KBM-7 (cell line): ENCODE data around the gene C2orf81.

Experiments
- DNase-seq: peaks from one replicate; pipeline ENCODE4 v3.0.0-alpha.2; 2015
- in situ Hi-C: fragments of 300-500 bp; cut with MboI; formaldehyde crosslinking; loops from 2 replicates; pipeline ENCODE4 v1.14.3; 2020; ENCODE audit warnings: low sequenced_read_pairs, low pct_unique_long_range_greater_than_20kb, mixed read lengths

C2orf81 gene

GRCh38 chr2:74399785-74400184 is 21.6 kb downstream of the C2orf81 start:
- in situ Hi-C loops, result no loop called here
- DNase-seq, result peak; percentile 69

GRCh38 chr2:74396149-74396548 is 25.3 kb downstream of the C2orf81 start:
- in situ Hi-C loops, result no loop called here
- DNase-seq, result no peak

- in situ Hi-C loops, result no loop called here
- no peak for DNase-seq
Measured at GRCh38 chr2:74393525-74393924, 27.9 kb downstream of the C2orf81 start.

- no peak for DNase-seq
- in situ Hi-C loops, result no loop called here
Measured at GRCh38 chr2:74392449-74392743, 29.0 kb downstream of the C2orf81 start.

DNA sequence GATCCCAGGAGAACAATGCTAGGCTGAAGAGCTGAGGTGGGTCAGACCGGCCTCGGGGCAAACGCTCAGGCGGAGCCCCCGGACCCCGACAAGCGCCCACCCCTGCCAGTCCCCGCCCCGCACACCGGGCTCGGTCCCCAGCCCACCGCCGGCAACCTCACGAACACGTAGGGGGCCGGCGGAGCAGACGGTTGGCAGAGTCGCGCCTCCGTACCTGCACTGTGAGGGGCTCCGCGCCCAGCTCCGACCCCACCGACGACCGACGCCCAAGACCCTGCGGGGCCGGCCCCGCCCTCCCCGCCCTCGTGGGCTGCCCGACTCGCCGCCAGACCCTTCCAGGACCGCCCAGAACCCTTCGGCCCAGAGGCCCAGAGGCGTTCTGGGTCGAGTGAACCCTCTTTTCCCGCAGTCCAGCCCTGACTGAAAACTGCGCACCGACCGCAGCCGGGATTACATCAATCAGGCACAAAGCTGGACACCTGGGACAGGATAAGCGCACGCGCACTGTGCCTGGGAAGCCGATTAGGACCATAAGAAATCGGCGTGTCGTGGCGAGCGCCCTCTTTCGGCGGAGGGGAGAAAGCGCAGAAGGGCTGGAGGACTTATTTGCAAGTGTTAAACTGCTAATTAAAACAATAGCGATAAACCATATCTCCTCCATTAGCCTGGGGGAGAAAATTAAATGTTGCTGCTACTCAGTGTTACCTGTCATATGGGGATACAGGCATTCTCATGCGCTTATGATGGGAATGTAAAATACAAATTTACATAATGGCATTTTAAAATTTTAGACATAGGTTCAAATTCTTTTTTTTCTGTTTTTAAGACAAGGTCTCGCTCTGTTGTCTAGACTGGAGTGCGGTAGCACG is 29.6 kb downstream of the C2orf81 start:
- DNase-seq, result peak; percentile 92
- in situ Hi-C loops, result no loop called here

DNA sequence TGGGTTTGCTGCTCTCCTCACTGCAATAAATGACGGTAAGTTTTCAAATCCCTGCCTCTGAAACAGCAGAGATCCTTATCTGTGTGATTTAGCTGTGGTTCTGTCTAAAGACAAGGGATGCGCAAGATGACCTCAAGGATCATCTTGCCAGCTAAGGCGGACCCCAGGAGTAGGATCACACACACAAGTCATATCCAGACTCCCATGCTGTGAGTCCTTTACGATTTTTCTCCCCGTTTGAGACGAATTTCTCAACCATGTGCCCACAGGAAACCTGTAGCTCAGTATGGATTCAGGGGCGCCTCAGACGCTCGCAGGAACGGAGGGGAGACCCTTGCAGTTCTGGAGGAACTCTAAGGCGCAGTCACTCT is 30.2 kb downstream of the C2orf81 start:
- no peak for DNase-seq
- in situ Hi-C loops, result no loop called here

DNA sequence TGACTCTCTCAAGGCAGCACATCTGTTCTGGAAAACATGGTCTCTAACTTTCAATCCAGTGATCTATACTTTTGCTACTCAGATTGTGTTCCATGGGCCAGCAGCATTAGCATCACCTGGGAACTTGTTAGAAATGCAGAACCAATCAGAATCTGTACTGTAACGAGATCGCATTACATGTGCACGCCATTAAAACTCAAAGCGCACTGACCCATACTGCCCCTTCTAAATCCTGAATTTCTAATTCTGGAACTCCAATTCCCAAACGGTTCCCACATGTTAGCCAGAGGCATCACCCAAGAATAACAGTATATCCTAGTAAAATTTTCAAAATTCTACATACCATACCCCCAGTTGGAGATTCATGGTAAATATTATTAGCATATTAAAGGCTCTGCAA is 30.8 kb downstream of the C2orf81 start:
- in situ Hi-C loops, result no loop called here
- no peak for DNase-seq

DNA sequence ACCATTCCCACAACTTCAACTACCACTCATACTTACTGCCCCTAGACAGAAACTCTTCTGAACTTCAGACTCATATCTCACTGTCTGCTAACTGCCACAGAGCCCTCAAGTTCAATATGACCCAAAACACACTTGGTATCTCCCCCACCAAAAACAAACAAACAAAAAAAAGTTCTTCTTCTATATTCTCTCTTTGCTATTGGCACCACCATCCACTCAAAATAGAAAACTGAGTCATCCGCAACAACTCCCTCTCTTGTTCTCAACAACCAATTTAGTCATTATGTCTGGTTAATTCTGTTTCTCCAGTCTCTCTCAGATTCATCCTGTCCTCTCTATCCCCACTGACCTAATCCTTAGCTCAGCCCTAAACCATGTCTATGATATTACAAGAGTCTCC is 34.1 kb downstream of the C2orf81 start:
- no peak for DNase-seq
- in situ Hi-C loops, result no loop called here

DNA sequence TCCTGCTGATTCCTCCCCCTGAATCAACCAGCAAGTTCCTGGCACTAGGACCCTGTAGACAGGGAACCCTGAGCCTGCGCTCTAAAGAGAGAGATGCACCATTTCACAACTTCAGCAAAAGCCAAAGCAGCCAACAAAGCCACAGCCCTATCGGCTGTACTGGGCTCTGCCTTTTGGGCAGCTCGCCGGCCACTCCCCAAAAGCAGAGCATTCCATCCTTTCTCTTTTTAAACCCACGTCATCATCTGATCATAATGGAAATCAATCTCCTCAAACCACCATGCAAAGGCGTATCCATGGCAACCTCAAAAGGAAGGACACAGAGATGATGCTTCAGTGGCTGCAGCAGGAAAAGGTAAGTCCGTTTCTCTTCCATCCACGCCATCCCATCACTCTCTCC is 36.0 kb downstream of the C2orf81 start:
- in situ Hi-C loops, result no loop called here
- DNase-seq, result no peak

DNA sequence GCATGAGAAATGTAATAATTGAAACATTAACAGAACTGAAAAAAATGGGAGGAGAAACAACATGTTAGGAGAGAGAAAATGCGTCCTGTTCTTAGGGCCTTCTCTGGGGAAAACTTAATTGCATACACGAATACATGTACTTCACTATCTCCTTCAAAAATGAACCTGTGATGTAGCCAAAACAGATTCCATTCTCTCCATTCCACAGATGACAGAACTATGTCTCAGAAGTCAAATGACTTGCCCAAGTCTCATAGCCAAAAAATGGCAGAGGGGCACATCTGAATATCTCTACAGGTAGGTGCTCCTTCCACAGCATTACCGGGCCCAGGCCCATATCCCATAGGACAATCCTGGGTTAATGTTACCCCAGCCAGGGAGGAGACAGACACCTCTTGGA is 37.4 kb downstream of the C2orf81 start:
- DNase-seq, result no peak
- in situ Hi-C loops, result no loop called here

DNA sequence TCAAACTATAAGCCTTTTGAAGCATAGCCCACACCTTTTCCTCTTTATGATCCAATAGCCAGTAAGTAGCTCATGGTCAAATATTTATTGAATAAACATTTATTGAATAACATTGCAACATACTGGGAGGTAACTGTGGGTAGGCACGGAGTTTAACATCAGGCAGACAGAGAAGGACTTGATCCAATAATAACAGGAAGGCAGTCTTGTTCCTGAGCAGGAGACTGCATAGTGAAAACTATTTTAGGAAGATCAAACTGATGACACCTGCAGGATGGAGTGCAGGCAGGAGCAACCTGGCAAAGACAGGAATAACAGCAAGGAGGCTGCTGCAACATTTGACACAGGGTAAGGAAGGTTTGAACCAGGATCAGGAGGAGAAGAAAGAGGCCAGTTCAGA is 38.2 kb downstream of the C2orf81 start:
- DNase-seq, result no peak

GRCh38 chr2:74381751-74382150 is 39.7 kb downstream of the C2orf81 start:
- in situ Hi-C loops, result no loop called here
- no peak for DNase-seq

More for the DNA sequence above, 38.2 kb downstream of the C2orf81 start:
- in situ Hi-C loops, result no loop called here

- in situ Hi-C loops, result no loop called here
- no peak for DNase-seq
Measured at GRCh38 chr2:74379851-74380789, 41.3 kb downstream of the C2orf81 start, which contains the start of gene DCTN1. Gene DCTN1 (minus strand): TSS chr2:74380311. CDS start chr2:74380037, 274 bp downstream.

GRCh38 chr2:74378007-74378406 is 43.4 kb downstream of the C2orf81 start:
- in situ Hi-C loops, result no loop called here

DNA sequence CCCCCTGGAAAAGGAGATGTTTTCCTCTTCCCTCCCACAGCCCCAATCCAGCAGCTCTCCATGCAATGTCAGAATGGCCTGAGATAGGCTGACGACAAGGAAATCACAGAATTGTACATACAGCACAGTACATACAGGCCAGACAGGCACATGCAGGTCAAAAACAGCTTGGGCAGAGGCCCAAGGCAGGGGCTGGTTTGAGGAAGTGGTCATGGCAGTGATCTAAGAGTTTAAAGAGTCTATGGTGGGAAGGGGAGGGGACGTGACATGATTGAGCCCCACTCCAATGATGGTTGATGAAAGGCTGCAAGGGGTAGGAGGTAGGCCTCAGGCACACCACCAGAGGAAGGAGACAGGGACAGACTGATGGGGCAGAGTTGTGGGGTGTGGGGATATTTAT is 45.6 kb downstream of the C2orf81 start:
- peak; percentile 42 for DNase-seq
- in situ Hi-C loops, result no loop called here

More at GRCh38 chr2:74378007-74378406, 43.4 kb downstream of the C2orf81 start:
- DNase-seq, result no peak

GRCh38 chr2:74374509-74375205 is 46.8 kb downstream of the C2orf81 start:
- in situ Hi-C loops, result no loop called here
- no peak for DNase-seq

- in situ Hi-C loops, result no loop called here
- no peak for DNase-seq
Measured at GRCh38 chr2:74373985-74374384, 47.4 kb downstream of the C2orf81 start.

DNA sequence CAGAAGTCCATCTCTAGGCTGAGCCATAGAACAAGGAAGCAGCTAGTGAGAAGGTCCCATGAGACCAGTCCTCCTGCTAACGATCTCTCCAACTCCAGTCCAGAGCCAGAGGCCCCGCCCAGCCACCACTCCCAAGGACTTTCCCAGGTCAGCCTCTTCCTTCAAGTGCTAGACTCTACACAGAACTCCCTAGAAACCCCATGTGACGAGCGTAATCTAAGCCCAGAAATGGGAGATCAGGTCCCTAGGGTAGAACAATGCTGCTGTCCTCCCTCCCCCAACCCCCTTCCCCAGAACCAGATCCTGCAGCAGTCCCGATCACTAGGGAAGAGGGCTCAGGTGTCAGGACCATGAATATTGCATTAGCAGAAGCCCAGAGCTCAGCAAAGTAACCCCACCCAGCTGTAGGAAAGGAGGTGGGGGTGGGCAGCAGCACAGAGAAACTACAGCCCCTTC is 48.2 kb downstream of the C2orf81 start:
- no peak for DNase-seq
- in situ Hi-C loops, result no loop called here

DNA sequence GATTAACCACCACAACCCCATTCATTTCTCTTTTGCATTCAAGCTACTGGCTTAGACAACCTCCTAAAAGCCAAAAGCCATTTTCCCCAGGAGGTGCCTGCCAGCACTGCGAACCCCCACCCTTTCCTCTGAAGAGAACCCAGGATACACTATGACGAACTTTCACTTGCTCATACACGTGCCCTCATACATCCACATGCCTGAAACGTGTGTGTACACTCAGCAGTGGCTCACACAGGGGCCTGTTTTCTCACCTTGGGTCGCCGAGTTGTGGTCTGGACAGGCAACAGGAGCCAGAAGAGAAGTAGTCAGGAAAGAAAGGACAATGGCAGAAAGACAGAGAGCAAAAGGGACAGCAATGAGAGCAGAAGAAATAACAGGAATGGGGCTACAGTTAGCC is 48.7 kb downstream of the C2orf81 start:
- no peak for DNase-seq

GRCh38 chr2:74371421-74371820 is 50.0 kb downstream of the C2orf81 start:
- in situ Hi-C loops, result no loop called here
- no peak for DNase-seq

More for the DNA sequence above, 48.7 kb downstream of the C2orf81 start:
- in situ Hi-C loops, result no loop called here
